ENCODE measurements around the gene TCF15.

Gene TCF15

GRCh38 chr20:609371-609964 lies 641 bp downstream of the TCF15 start:
- TF ChIP-seq, protein P1, sequence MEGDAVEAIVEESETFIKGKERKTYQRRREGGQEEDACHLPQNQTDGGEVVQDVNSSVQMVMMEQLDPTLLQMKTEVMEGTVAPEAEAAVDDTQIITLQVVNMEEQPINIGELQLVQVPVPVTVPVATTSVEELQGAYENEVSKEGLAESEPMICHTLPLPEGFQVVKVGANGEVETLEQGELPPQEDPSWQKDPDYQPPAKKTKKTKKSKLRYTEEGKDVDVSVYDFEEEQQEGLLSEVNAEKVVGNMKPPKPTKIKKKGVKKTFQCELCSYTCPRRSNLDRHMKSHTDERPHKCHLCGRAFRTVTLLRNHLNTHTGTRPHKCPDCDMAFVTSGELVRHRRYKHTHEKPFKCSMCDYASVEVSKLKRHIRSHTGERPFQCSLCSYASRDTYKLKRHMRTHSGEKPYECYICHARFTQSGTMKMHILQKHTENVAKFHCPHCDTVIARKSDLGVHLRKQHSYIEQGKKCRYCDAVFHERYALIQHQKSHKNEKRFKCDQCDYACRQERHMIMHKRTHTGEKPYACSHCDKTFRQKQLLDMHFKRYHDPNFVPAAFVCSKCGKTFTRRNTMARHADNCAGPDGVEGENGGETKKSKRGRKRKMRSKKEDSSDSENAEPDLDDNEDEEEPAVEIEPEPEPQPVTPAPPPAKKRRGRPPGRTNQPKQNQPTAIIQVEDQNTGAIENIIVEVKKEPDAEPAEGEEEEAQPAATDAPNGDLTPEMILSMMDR (conservative IDR thresholded peaks at IDR 0.05; ENCODE audit: low read length): no peak
- no peak for DNase-seq (ENCODE audit: low read depth)
- H3K4me3 ChIP-seq (ENCODE audit: low read length): no peak overlapping the region

- TF ChIP-seq, protein P1 (conservative IDR thresholded peaks at IDR 0.05; ENCODE audit: low read length): no peak
- DNase-seq (ENCODE audit: low read depth): no peak
- no peak overlapping the region for H3K4me3 ChIP-seq (ENCODE audit: low read length)
These were observed 1.1 kb downstream of the TCF15 start for GRCh38 chr20:608970-609369.

DNA sequence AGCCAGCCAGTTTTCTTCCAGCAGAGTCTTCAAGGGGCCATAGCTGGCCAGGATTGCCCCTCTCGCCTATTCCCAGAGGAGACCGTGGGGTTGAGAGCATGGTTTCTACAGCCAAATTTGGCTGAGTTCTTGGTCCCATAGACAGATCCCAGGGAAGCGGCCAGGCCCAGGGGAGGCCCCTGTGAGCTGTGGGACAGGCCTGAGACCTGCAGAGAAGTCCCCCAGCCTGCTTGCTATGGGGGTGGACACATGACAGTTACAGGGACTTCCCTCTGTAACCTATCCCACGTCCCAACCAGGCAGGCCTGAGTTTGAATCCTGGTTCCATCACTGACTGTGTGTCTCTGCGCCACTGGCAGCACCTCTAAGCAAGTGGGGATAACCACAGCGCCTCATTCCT lies 2.6 kb downstream of the TCF15 start:
- no peak for DNase-seq (ENCODE audit: low read depth)
- TF ChIP-seq, protein P1 (conservative IDR thresholded peaks at IDR 0.05; ENCODE audit: low read length): no peak
- H3K4me3 ChIP-seq (ENCODE audit: low read length): no peak overlapping the region

DNA sequence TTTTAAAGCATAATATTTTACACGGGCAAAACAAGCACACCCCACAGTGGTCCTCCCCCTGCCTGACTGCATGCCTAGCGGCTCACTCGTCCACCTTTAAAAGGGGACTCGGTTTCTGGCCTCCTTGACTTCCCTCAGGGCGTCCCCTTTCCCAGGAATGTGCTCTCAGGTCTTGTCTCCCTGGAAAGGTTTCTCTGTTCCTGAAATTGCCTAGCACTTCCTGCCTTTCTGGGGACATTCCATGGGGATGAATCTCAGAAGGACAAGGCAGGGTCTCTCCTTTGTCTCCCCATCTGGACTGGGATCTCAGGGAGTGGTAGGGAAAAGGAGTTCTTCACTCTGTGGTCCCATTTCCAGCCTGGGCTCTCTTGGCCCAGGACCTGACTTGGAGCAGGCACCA lies 4.9 kb downstream of the TCF15 start:
- TF ChIP-seq, protein P1 (conservative IDR thresholded peaks at IDR 0.05; ENCODE audit: low read length): no peak
- H3K4me3 ChIP-seq (ENCODE audit: low read length): no peak overlapping the region
- no peak for DNase-seq (ENCODE audit: low read depth)

DNA sequence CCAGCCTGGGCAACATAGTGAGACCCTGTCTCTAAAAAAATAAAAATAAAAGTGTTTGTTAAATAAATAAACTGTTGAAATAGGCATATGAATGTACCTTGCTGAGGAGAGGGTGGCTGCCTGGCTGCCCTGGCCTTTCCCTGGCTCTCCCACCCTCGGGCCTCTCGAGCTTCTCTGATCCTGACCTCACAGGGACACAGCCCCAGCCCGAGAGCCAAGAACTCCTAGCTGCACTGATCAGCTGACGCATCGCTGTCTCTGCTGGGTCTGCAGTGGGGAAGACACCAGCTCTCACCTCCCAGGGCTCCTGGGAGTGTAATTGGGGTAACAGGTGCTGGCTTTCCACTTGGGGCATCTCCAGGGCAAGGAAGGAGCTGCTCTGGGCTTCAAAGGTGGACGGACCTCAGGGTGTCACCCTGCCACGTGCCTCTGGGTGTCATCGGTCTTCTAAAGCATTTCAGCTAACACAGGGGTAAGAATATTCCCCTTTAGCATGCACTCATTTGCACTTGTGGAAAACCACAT lies 6.9 kb downstream of the TCF15 start:
- H3K4me3 ChIP-seq (ENCODE audit: low read length): no peak overlapping the region
- no peak for DNase-seq (ENCODE audit: low read depth)
- TF ChIP-seq, protein P1 (conservative IDR thresholded peaks at IDR 0.05; ENCODE audit: low read length): no peak

GRCh38 chr20:602111-602970 lies 7.8 kb downstream of the TCF15 start:
- TF ChIP-seq, protein P1 (conservative IDR thresholded peaks at IDR 0.05; ENCODE audit: low read length): no peak
- no peak for DNase-seq (ENCODE audit: low read depth)
- no peak overlapping the region for H3K4me3 ChIP-seq (ENCODE audit: low read length)

DNA sequence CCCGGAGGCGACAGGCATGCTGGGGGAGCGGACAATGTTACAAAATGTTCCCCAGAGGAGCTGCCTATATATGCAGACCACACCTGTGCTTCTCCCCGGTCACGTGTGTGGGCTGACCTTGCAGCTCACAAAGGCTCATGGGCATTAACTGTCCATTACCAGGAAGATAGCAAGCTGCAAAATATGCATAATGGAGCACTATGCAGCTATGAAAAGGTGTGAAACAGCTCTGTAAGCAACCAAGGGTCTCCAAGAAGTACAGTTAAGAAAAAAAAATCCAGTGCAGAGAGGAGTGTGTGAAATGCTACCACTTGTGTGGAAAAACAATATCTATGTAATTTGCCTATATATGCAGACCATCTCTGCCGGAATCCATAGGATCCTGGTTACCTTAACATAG lies 9.4 kb downstream of the TCF15 start:
- DNase-seq (ENCODE audit: low read depth): no peak
- H3K4me3 ChIP-seq (ENCODE audit: low read length): no peak overlapping the region
- TF ChIP-seq, protein P1 (conservative IDR thresholded peaks at IDR 0.05; ENCODE audit: low read length): no peak
